ENCODE results near the gene CFDP1. TPM values are rescaled to one million over a fixed set of nuclear protein-coding genes. Genes with fewer than 3 reads are reported as not detected.

The CFDP1 gene
- total RNA-seq, 4 donors from 2014 or later: 36.7 to 81.4 (median 48.2) TPM

DNA sequence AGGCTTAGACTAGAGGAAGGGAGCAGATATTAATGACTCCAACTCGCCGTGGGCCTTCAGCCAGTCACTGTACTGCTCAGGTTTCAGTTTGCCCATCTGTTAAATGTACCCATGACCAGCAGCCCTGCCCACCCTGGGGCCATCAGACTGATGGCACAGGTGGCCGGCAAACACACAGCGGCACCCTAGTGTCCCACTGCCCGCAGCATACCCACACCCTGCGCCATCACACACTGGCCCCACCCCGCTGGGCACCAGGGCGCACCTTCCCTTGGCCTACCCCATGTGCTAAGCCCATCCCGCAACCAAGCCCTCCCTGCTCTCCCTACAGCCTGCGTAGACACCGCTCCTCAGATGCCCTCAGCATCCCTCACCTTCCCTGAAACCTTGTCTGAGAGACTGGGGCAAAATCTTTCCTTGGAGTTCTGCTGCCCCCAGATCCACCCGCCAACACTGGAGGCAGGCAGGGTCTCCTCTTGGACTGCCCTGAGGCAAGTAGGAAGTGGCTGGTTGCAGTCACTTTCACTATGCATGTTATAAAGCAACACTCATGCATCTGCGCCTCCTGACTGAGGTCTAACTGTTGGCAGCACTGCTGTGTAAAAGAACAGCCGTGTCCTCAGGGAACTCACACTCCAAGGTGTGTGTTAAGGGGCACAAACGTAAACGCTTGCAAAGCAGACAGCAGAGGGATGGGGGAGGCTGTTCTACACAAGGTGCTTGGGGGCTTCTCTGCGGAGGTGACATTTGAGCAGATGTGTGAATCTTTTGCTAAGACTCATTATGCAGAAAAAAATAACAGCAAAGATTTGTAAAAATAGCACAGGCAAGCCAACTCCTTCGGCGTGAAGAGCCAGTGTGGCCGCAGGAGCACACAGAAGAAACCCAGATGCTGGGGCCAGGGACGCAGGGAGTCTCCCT, 175.2 kb downstream of the CFDP1 start:
- no peaks in the 10 kb centered on the region for H3K9me3 ChIP-seq
- 69% methylated on average over 19 of the region's 21 CpGs for WGBS
- H3K4me1 ChIP-seq: peaks cover 85% of the 10 kb centered on the region
- no peak overlapping the region for H3K4me3 ChIP-seq
- peak in 1 of 2 donors; percentile 43 for DNase-seq (ENCODE audit: low spot score in 2 of 2)
- H3K27me3 ChIP-seq: no peaks in the 10 kb centered on the region
- TF ChIP-seq EP300 (IDR thresholded peaks at IDR 0.05) (no peak), POLR2AphosphoS5 (IDR thresholded peaks at IDR 0.05) (no peak)
- peak overlapping the region; percentile 63 for H3K27ac ChIP-seq
- no peaks in the 10 kb centered on the region for H3K36me3 ChIP-seq

DNA sequence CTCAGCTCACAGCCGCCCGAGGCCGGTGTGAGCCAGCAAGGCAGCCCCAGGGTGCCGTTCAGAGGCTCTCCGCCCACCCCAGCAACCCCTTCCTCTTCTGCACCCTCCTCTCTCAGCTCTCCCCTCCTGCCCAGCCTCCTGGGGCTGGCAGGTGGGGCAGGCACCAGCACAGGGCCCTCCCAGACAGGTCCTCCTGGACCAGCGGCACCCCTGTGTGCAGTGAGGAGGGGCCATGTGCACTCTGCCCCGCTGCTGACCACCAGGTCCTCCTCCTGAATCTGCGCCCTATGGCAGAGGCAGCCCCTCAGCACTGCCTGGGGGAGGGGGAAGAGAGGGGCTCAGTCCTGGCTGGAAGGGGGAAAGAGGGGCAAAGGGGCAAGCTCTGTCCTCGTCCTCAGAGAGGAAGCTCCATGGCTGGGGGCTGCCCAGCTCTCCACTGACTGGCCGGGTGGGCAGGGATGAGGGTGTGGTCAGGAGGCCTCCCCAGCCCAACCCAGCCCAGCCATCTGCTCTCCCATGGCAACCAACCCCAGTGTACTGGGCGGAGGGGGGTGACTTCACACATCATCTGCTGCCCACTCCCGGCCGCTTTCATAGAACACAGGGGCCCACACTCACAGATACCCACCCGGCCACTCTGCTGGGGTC, 176.5 kb downstream of the CFDP1 start:
- Histone ChIP-seq H3K4me1 (peaks cover 85% of the 10 kb centered on the region), H3K4me3 (no peak overlapping the region), H3K27ac (peak overlapping the region; percentile 63), H3K9me3 (no peaks in the 10 kb centered on the region), H3K27me3 (no peaks in the 10 kb centered on the region), H3K36me3 (no peaks in the 10 kb centered on the region)
- DNase-seq (ENCODE audit: low spot score in 2 of 2): peak in 1 of 2 donors; percentile 84
- TF ChIP-seq, protein P1, sequence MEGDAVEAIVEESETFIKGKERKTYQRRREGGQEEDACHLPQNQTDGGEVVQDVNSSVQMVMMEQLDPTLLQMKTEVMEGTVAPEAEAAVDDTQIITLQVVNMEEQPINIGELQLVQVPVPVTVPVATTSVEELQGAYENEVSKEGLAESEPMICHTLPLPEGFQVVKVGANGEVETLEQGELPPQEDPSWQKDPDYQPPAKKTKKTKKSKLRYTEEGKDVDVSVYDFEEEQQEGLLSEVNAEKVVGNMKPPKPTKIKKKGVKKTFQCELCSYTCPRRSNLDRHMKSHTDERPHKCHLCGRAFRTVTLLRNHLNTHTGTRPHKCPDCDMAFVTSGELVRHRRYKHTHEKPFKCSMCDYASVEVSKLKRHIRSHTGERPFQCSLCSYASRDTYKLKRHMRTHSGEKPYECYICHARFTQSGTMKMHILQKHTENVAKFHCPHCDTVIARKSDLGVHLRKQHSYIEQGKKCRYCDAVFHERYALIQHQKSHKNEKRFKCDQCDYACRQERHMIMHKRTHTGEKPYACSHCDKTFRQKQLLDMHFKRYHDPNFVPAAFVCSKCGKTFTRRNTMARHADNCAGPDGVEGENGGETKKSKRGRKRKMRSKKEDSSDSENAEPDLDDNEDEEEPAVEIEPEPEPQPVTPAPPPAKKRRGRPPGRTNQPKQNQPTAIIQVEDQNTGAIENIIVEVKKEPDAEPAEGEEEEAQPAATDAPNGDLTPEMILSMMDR (IDR thresholded peaks at IDR 0.05): no peak
- TF ChIP-seq POLR2A (IDR thresholded peaks at IDR 0.05) (no peak), POLR2AphosphoS5 (IDR thresholded peaks at IDR 0.05) (no peak), EP300 (IDR thresholded peaks at IDR 0.05) (no peak)
- 25% methylated on average over 8 of the region's 14 CpGs for WGBS

DNA sequence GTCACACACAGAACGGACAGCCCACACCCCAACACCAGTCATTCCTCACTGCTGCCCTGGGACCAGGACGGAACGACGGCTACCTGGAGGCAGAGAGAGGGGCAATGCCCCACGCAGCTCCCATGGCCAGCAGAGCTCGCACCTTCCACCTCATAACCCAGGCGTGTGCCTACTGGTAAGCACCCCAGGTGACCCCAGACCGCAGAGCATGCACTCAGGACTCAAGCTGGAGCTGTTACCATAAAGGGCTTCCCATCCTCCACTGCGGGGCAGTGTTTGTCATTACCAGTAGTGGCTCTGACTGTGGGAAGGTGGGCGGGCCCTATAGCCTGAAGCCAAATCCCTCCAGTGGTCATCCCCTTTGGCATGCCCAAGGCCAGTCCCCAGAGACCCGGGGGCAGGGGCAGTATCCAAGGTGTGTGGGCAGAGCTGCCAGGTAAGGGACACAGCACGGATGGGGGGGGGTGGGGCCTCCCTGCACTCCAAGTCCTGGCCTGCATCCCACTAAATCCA, 177.2 kb downstream of the CFDP1 start:
- Histone ChIP-seq H3K4me1 (peaks cover 82% of the 10 kb centered on the region), H3K27ac (peak overlapping the region; percentile 63), H3K4me3 (no peak overlapping the region), H3K9me3 (no peaks in the 10 kb centered on the region), H3K36me3 (no peaks in the 10 kb centered on the region), H3K27me3 (no peaks in the 10 kb centered on the region)
- peak; percentile 70 to 79 for DNase-seq (ENCODE audit: low spot score in 2 of 2)
- TF ChIP-seq, protein P1 (IDR thresholded peaks at IDR 0.05): no peak
- no peak for TF ChIP-seq POLR2AphosphoS5 (IDR thresholded peaks at IDR 0.05)
- TF ChIP-seq POLR2A (IDR thresholded peaks at IDR 0.05): no peak
- TF ChIP-seq EP300 (IDR thresholded peaks at IDR 0.05): no peak
- WGBS: 40% methylated on average over 3 of the region's 12 CpGs

DNA sequence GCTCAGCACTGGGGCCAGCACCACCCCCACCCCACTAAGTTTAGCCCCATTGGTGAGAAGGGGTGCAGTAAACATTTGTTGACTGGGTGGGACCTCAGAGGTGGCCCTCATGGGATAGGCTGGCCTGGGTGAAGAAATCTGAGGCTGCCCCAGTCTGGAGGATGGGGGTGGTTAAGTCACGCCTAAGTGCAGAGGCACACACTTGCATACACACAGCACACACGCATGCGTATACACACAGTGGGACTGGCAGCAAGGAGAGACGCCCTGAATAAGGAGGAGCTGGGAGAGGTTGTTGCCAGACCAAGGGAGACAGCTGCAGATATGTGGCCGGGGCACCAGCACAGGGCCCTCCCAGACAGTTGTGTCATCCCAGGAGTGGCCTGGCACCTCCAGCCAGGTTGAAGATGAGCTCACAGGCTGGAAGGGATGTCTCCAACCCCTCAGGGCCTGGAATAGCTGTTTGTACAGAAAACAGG, 178.9 kb downstream of the CFDP1 start:
- no peak for TF ChIP-seq POLR2A (IDR thresholded peaks at IDR 0.05)
- peaks cover 92% of the 10 kb centered on the region for H3K4me1 ChIP-seq
- H3K4me3 ChIP-seq: no peak overlapping the region
- 32% methylated on average over 3 of the region's 5 CpGs for WGBS
- H3K27me3 ChIP-seq: no peaks in the 10 kb centered on the region
- no peaks in the 10 kb centered on the region for H3K36me3 ChIP-seq
- peak; percentile 66 to 83 for DNase-seq (ENCODE audit: low spot score in 2 of 2)
- H3K9me3 ChIP-seq: no peaks in the 10 kb centered on the region
- H3K27ac ChIP-seq: peak overlapping the region; percentile 25

DNA sequence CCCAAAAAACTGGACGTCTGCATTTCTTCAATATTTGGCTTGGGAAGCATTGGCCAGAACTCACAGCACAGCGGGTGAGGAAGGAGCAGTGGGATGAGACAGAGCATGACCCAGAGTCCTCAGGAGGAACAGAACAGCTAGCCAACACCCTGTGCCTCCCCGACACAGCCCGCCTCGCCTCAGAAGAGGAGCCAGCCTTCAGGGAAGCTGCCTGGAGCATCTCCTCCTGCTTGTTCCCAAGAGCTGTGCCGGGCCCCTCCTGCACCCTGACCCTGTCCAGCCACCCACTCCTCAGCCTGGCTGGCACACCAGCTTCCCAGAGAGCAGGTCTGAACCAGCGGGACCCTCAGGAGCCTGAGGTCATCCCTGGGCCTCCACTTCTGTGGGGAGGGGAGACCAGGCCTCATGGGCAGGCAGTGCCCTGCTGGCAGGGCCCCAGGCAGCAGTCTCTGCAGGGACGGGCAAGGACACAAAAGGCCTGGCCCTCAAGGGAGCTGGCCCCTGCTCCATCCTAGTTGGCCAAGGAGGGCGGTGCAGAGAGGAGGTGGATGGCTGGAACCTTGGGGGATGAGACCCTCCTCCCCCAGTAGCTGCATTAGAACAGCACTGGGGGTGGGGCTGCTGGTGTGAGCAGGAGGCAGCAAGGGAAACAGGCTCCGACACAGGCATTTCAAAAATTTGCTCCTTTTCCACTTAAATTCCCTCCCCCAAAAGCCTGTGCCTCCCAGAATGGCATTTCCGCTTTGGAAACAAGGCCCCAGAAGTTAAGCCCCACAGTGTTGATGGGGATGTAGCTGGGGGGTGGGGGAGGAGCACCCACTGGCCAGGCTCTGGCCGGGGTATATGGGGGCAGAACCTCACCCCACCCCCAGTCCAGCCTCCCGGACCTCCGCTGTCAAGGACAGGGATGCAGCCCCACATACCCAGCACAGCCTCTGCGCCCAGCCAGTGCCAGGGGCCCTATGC, 180.1 kb downstream of the CFDP1 start:
- Histone ChIP-seq H3K27me3 (no peaks in the 10 kb centered on the region), H3K27ac (peak overlapping the region; percentile 90), H3K36me3 (no peaks in the 10 kb centered on the region), H3K9me3 (no peaks in the 10 kb centered on the region), H3K4me3 (no peak overlapping the region), H3K4me1 (peaks cover 93% of the 10 kb centered on the region)
- DNase-seq (ENCODE audit: low spot score in 2 of 2): peak in 1 of 2 donors; percentile 66
- TF ChIP-seq, protein P1 (IDR thresholded peaks at IDR 0.05): no peak
- TF ChIP-seq EP300 (IDR thresholded peaks at IDR 0.05): no peak
- TF ChIP-seq POLR2A (IDR thresholded peaks at IDR 0.05): no peak
- no peak for TF ChIP-seq POLR2AphosphoS5 (IDR thresholded peaks at IDR 0.05)
- 52% methylated on average over 9 of the region's 15 CpGs for WGBS

Measured in suprapubic skin (tissue), 4 donors.